ENCODE measurements around the gene RYR2.
A peak's percentile ranks its signal among the peaks of the same experiment; 100 is the strongest.

The RYR2 gene

DNA sequence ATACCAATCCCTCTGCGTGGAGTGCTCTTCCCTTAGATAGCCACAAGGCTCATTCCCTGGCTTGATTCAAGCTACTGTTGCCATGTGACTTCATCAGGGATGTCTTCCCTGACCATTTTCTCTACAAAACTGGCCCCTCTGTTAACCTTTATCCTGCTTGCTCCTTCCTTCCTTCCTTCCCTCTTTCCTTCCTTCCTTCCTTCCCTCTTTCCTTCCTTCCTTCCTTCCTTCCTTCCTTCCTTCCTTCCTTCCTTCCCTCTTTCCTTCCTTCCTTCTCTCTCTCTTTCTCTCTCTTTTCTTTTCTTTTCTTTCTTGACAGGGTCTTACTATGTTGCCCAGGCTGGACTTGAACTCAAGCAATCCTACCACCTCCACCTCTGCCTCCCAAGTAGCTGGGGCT, 6.2 kb upstream of the RYR2 start:
- H3K4me2 ChIP-seq (ENCODE audit: low read length) = no peak overlapping the region
- no peaks in the 10 kb centered on the region for H3K79me2 ChIP-seq
- TF ChIP-seq, protein P1, sequence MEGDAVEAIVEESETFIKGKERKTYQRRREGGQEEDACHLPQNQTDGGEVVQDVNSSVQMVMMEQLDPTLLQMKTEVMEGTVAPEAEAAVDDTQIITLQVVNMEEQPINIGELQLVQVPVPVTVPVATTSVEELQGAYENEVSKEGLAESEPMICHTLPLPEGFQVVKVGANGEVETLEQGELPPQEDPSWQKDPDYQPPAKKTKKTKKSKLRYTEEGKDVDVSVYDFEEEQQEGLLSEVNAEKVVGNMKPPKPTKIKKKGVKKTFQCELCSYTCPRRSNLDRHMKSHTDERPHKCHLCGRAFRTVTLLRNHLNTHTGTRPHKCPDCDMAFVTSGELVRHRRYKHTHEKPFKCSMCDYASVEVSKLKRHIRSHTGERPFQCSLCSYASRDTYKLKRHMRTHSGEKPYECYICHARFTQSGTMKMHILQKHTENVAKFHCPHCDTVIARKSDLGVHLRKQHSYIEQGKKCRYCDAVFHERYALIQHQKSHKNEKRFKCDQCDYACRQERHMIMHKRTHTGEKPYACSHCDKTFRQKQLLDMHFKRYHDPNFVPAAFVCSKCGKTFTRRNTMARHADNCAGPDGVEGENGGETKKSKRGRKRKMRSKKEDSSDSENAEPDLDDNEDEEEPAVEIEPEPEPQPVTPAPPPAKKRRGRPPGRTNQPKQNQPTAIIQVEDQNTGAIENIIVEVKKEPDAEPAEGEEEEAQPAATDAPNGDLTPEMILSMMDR (IDR thresholded peaks at IDR 0.05) = no peak
- no peaks in the 10 kb centered on the region for H3K4me1 ChIP-seq
- no peaks in the 10 kb centered on the region for H3K27me3 ChIP-seq (ENCODE audit: control insufficient read depth, insufficient read depth, low read length)
- no peak overlapping the region for H3K4me3 ChIP-seq (ENCODE audit: low read depth, low read length)
- H3K9ac ChIP-seq = no peak overlapping the region
- H2AFZ ChIP-seq = no peak overlapping the region
- H3K27ac ChIP-seq = no peak overlapping the region
- no peaks in the 10 kb centered on the region for H3K36me3 ChIP-seq (ENCODE audit: control insufficient read depth, insufficient read depth, low read length)
- H3K9me3 ChIP-seq (ENCODE audit: control insufficient read depth, low read length) = no peaks in the 10 kb centered on the region

DNA sequence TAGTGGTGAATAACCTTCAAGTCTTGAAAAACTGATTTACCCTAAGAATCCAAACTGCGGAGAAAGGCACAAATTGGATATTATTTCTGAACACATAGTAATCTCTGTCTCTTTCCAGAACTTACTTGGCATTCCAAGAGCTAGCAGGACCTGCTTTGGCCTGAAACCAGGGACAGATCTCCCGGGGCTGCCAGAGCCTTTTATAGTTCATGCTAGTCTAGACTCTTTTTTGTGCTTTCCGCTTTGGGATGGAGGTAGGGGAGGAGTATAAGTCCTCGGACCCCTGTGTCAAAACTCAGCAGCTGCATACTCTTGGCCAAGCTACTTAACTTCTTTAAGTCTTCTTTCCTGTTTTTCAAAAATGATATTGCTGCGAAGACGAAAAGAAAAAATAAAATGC, 3.8 kb upstream of the RYR2 start:
- TF ChIP-seq, protein P1 (IDR thresholded peaks at IDR 0.05) = no peak
- no peak overlapping the region for H3K4me2 ChIP-seq (ENCODE audit: low read length)
- H3K27ac ChIP-seq = no peak overlapping the region

DNA sequence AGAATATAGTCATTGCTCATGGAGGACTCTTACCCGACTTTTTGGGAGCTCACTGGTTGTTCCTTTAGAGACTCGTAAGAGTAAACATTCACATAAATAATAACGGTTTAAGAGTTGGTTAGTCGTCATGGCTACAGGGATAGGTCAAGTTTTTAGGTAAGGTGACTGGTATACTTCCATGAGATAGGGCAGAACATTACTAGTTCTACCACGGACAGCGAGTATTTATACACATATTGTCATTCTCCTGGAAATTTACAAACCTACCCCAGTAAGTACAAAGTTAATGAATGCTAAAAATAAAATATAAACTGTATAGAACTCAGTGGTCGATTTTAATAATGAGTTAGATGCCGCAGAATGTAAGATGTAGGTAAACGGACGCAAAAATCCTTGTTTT, 1.2 kb upstream of the RYR2 start:
- no peaks in the 10 kb centered on the region for H3K9me3 ChIP-seq (ENCODE audit: control insufficient read depth, low read length)
- no peaks in the 10 kb centered on the region for H3K27me3 ChIP-seq (ENCODE audit: control insufficient read depth, insufficient read depth, low read length)
- H3K4me1 ChIP-seq = no peaks in the 10 kb centered on the region
- no peak overlapping the region for H2AFZ ChIP-seq
- no peaks in the 10 kb centered on the region for H3K79me2 ChIP-seq
- no peaks in the 10 kb centered on the region for H3K36me3 ChIP-seq (ENCODE audit: control insufficient read depth, insufficient read depth, low read length)
- H3K4me3 ChIP-seq (ENCODE audit: low read depth, low read length) = no peak overlapping the region
- H3K9ac ChIP-seq = no peak overlapping the region
- no peak overlapping the region for H3K27ac ChIP-seq
- no peak overlapping the region for H3K4me2 ChIP-seq (ENCODE audit: low read length)
- TF ChIP-seq, protein P1 (IDR thresholded peaks at IDR 0.05) = no peak

More for the DNA sequence above, 3.8 kb upstream of the RYR2 start:
- Histone ChIP-seq H2AFZ (no peak overlapping the region), H3K27me3 (ENCODE audit: control insufficient read depth, insufficient read depth, low read length) (no peaks in the 10 kb centered on the region), H3K4me1 (no peaks in the 10 kb centered on the region), H3K9ac (no peak overlapping the region), H3K79me2 (no peaks in the 10 kb centered on the region), H3K9me3 (ENCODE audit: control insufficient read depth, low read length) (no peaks in the 10 kb centered on the region), H3K36me3 (ENCODE audit: control insufficient read depth, insufficient read depth, low read length) (no peaks in the 10 kb centered on the region), H3K4me3 (ENCODE audit: low read depth, low read length) (no peak overlapping the region)

DNA sequence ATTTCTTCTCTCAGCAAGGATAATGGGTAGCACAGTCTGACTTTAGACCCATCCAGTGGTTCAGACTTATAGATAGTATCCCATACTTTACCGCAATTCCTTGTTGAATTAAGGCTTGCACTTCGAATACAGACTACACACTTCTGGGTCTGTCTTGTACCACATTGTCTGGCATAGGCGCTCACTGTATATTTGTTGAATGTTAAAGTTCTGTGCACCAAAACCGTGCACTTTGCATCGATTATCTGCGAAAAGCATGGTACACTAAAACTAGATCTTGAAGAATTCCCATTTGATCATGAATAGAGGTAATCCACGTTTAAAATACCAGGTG, 556 bp upstream of the RYR2 start:
- H3K36me3 ChIP-seq (ENCODE audit: control insufficient read depth, insufficient read depth, low read length) = no peaks in the 10 kb centered on the region
- H2AFZ ChIP-seq = no peak overlapping the region
- TF ChIP-seq, protein P1 (IDR thresholded peaks at IDR 0.05) = no peak
- no peaks in the 10 kb centered on the region for H3K4me1 ChIP-seq
- H3K79me2 ChIP-seq = no peaks in the 10 kb centered on the region
- no peak overlapping the region for H3K4me2 ChIP-seq (ENCODE audit: low read length)
- no peaks in the 10 kb centered on the region for H3K27me3 ChIP-seq (ENCODE audit: control insufficient read depth, insufficient read depth, low read length)
- no peaks in the 10 kb centered on the region for H3K9me3 ChIP-seq (ENCODE audit: control insufficient read depth, low read length)
- no peak overlapping the region for H3K4me3 ChIP-seq (ENCODE audit: low read depth, low read length)
- H3K9ac ChIP-seq = no peak overlapping the region
- H3K27ac ChIP-seq = no peak overlapping the region

GRCh38 chr1:237042526-237042891, 525 bp downstream of the RYR2 start:
- Histone ChIP-seq H2AFZ (no peak overlapping the region), H3K4me1 (no peaks in the 10 kb centered on the region), H3K27ac (no peak overlapping the region), H3K36me3 (ENCODE audit: control insufficient read depth, insufficient read depth, low read length) (no peaks in the 10 kb centered on the region), H3K79me2 (no peaks in the 10 kb centered on the region), H3K4me2 (ENCODE audit: low read length) (peak overlapping the region; percentile 47), H3K27me3 (ENCODE audit: control insufficient read depth, insufficient read depth, low read length) (no peaks in the 10 kb centered on the region), H3K9ac (no peak overlapping the region), H3K4me3 (ENCODE audit: low read depth, low read length) (no peak overlapping the region), H3K9me3 (ENCODE audit: control insufficient read depth, low read length) (no peaks in the 10 kb centered on the region)
- TF ChIP-seq, protein P1 (IDR thresholded peaks at IDR 0.05) = no peak
